IMR-90 (cell line): Measurements from ENCODE around the gene QSOX2. TPM values are rescaled to one million over a fixed set of nuclear protein-coding genes. Genes with fewer than 3 reads are reported as not detected.

Experiments
- ATAC-seq: fragments of 200-7000 bp; cut with Tn5 transposase; 2 replicates; pipeline ENCODE4 v1.9.1; 2020; ENCODE audit warnings: low read depth, mild to moderate bottlenecking, moderate library complexity
- BruUV-seq: library from RNA; stranded (reverse); fragments of 400-500 nt; replicated peaks from 2 replicates; lab custom pipeline; 2021; lab: Mats Ljungman, UMichigan
- CTCF ChIA-PET: fragments of 300-600 bp; formaldehyde crosslinking; extraction: SDS; loops from one replicate; lab custom pipeline; 2021; ENCODE audit warnings: antibody characterized with exemption; lab: Yijun Ruan, JAX
- POLR2A ChIA-PET: fragments of 300-600 bp; sonication (Branson Sonifier 250); formaldehyde crosslinking; loops from one replicate; lab custom pipeline; 2022; ENCODE audit warnings: antibody characterized with exemption; ENCODE audit not compliant: unreplicated experiment; lab: Charles Lee
- DNase-seq: peaks from one replicate; pipeline ENCODE4 v3.0.0; 2013
- H2AFZ ChIP-seq: replicated peaks from 2 replicates; pipeline ENCODE3; 2013; ENCODE audit warnings: low read length, mild to moderate bottlenecking; ENCODE audit not compliant: poor library complexity
- H2AK5ac ChIP-seq: 2 replicates; pipeline ENCODE4 v1.6.1; 2013; ENCODE audit warnings: low read depth, low read length, inconsistent platforms
- H2AK9ac ChIP-seq: replicated peaks from 2 replicates; pipeline ENCODE3; 2013; ENCODE audit warnings: mild to moderate bottlenecking, low read depth, low read length, moderate library complexity; ENCODE audit not compliant: poor library complexity
- H2BK120ac ChIP-seq: 2 replicates; pipeline ENCODE4 v1.6.1; 2013; ENCODE audit warnings: low read depth, low read length, inconsistent platforms
- H2BK15ac ChIP-seq: 3 replicates; pipeline ENCODE4 v1.6.1; 2013; ENCODE audit warnings: low read depth, low read length, inconsistent platforms
- H2BK20ac ChIP-seq: 2 replicates; pipeline ENCODE4 v1.6.1; 2013; ENCODE audit warnings: low read depth, mild to moderate bottlenecking, inconsistent platforms, low read length, moderate library complexity
- H2BK5ac ChIP-seq: 2 replicates; pipeline ENCODE4 v1.6.1; 2013; ENCODE audit warnings: mild to moderate bottlenecking, low read depth, low read length, inconsistent platforms; ENCODE audit not compliant: poor library complexity, severe bottlenecking
- H3K14ac ChIP-seq: replicated peaks from 2 replicates; pipeline ENCODE4 v1.6.1; 2013; ENCODE audit warnings: low read depth, low read length, inconsistent platforms
- H3K18ac ChIP-seq: 2 replicates; pipeline ENCODE4 v1.6.1; 2013; ENCODE audit warnings: low read depth, low read length, control low read depth
- H3K23ac ChIP-seq: 2 replicates; pipeline ENCODE4 v1.6.1; 2013; ENCODE audit warnings: low read depth, low read length, inconsistent platforms
- H3K27ac ChIP-seq: 2 replicates; pipeline ENCODE4 v1.5.1; 2013; ENCODE audit warnings: mild to moderate bottlenecking, control low read depth, low read length; ENCODE audit not compliant: insufficient read depth
- H3K27me3 ChIP-seq: 2 replicates; pipeline ENCODE4 v1.6.1; 2013; ENCODE audit warnings: low read length; ENCODE audit not compliant: control insufficient read depth, insufficient read depth
- H3K36me3 ChIP-seq: 2 replicates; pipeline ENCODE4 v1.6.1; 2013; ENCODE audit warnings: low read length, mixed read lengths; ENCODE audit not compliant: control insufficient read depth, insufficient read depth
- H3K4ac ChIP-seq: 2 replicates; pipeline ENCODE4 v1.6.1; 2013; ENCODE audit warnings: low read depth, low read length, inconsistent platforms
- H3K4me1 ChIP-seq: 2 replicates; pipeline ENCODE4 v1.6.1; 2013; ENCODE audit warnings: low read length, mixed read lengths; ENCODE audit not compliant: control insufficient read depth, insufficient read depth
- H3K4me2 ChIP-seq: 2 replicates; pipeline ENCODE4 v1.6.1; 2013; ENCODE audit warnings: low read depth, mild to moderate bottlenecking, control low read depth, low read length, moderate library complexity
- H3K4me3 ChIP-seq: 2 replicates; pipeline ENCODE4 v1.5.1; 2013; ENCODE audit warnings: low read depth, mild to moderate bottlenecking, control low read depth, low read length, moderate library complexity; ENCODE audit not compliant: insufficient read depth
- H3K56ac ChIP-seq: 2 replicates; pipeline ENCODE4 v1.6.1; 2013; ENCODE audit warnings: low read length, inconsistent platforms; ENCODE audit not compliant: insufficient read depth; ENCODE audit errors: extremely low read depth
- H3K79me1 ChIP-seq, 2 experiments: 2 replicates each; pipeline ENCODE4 v1.6.1; 2013; ENCODE audit warnings: low read length in 2 of 2, inconsistent platforms in 1 of 2, low read depth in 1 of 2
- H3K9ac ChIP-seq: 2 replicates; pipeline ENCODE4 v1.6.1; 2013; ENCODE audit warnings: low read depth, low read length, control low read depth
- H3K9me1 ChIP-seq: 2 replicates; pipeline ENCODE4 v1.6.1; 2013; ENCODE audit warnings: low read length, inconsistent platforms; ENCODE audit not compliant: insufficient read depth
- H3K9me3 ChIP-seq: 2 replicates; pipeline ENCODE4 v1.6.1; 2013; ENCODE audit warnings: low read length; ENCODE audit not compliant: control insufficient read depth, insufficient read depth
- H4K20me1 ChIP-seq: 2 replicates; pipeline ENCODE4 v1.6.1; 2013; ENCODE audit warnings: low read length, inconsistent platforms; ENCODE audit not compliant: insufficient read depth
- H4K5ac ChIP-seq: 2 replicates; pipeline ENCODE4 v1.6.1; 2013; ENCODE audit warnings: mild to moderate bottlenecking, low read depth, low read length, control low read depth
- H4K8ac ChIP-seq, 2 experiments: 2 replicates each; pipeline ENCODE4 v1.6.1; 2013; ENCODE audit warnings: low read depth in 2 of 2, low read length in 2 of 2, control low read depth in 1 of 2, inconsistent platforms in 1 of 2
- H4K91ac ChIP-seq: 2 replicates; pipeline ENCODE4 v1.6.1; 2013; ENCODE audit warnings: low read depth, low read length, inconsistent platforms; ENCODE audit not compliant: insufficient read depth
- CEBPB ChIP-seq: IDR thresholded peaks from 2 replicates; pipeline ENCODE4 v1.6.1; 2012; ENCODE audit warnings: low read depth, low read length, improper control_type of control experiment
- CHD1 ChIP-seq: IDR thresholded peaks from 2 replicates; pipeline ENCODE4 v1.6.1; 2012; ENCODE audit warnings: low read depth, low read length, improper control_type of control experiment
- FOS ChIP-seq: fragments of 150-350 bp; IDR thresholded peaks from 2 replicates; pipeline ENCODE4 v1.6.1; 2016; ENCODE audit warnings: low read depth, low read length
- MAZ ChIP-seq: IDR thresholded peaks from 2 replicates; pipeline ENCODE4 v1.6.1; 2012; ENCODE audit warnings: low read depth, mild to moderate bottlenecking, low read length, improper control_type of control experiment, moderate library complexity, borderline replicate concordance
- NFE2L2 ChIP-seq: fragments of 150-350 bp; IDR thresholded peaks from 2 replicates; pipeline ENCODE4 v1.6.1; 2016; ENCODE audit warnings: low read depth, mild to moderate bottlenecking, low read length
- POLR2A ChIP-seq: IDR thresholded peaks from 2 replicates; pipeline ENCODE4 v1.6.1; 2012; ENCODE audit warnings: mild to moderate bottlenecking, low read depth, low read length
- RAD21 ChIP-seq: IDR thresholded peaks from 2 replicates; pipeline ENCODE4 v1.6.1; 2012; ENCODE audit warnings: low read length, improper control_type of control experiment
- RCOR1 ChIP-seq: IDR thresholded peaks from 2 replicates; pipeline ENCODE4 v1.6.1; 2012; ENCODE audit warnings: mild to moderate bottlenecking, low read length, improper control_type of control experiment; ENCODE audit not compliant: insufficient replicate concordance
- RFX5 ChIP-seq: IDR thresholded peaks from 2 replicates; pipeline ENCODE4 v1.8.0; 2012; ENCODE audit warnings: low read depth, mild to moderate bottlenecking, low read length, moderate library complexity
- SMC3 ChIP-seq: fragments of 150-350 bp; IDR thresholded peaks from 2 replicates; pipeline ENCODE4 v1.6.1; 2016; ENCODE audit warnings: low read depth, mild to moderate bottlenecking, antibody characterized with exemption, low read length, moderate library complexity
- WGBS, 2 experiments: methylation state at CpG; one replicate each; pipeline versions ENCODE4 v1.1.5 to v1.1.7; 2013; ENCODE audit warnings: missing lambda C conversion rate in 2 of 2; ENCODE audit not compliant: insufficient read length in 1 of 2; ENCODE audit errors: extremely low coverage in 2 of 2; 5-methylcytosine and 5-hydroxymethylcytosine counted together
- dilution Hi-C: fragments of 300-500 bp; cut with HindIII; formaldehyde crosslinking; loops from one replicate; pipeline ENCODE4 v1.14.3; 2018; ENCODE audit warnings: low sequenced_read_pairs; ENCODE audit not compliant: unreplicated experiment
- in situ Hi-C: fragments of 300-500 bp; cut with MboI; formaldehyde crosslinking; loops from 3 replicates; pipeline ENCODE4 v1.14.3; 2019; ENCODE audit warnings: low sequenced_read_pairs, inconsistent platforms, mixed read lengths
- intact Hi-C: fragments of 100-400 bp; cut with micrococcal nuclease; formaldehyde crosslinking; loops from 2 replicates; pipeline ENCODE4 v1.10.0; 2022
- polyA plus RNA-seq, 3 experiments: library from polyadenylated mRNA; depleted of rRNA; stranded (reverse); fragments of >200 nt; gene quantifications; 2 replicates each; pipeline ENCODE4 v1.2.3, GENCODE V29; 2012; ENCODE audit warnings: low replicate concordance in 1 of 3
- total RNA-seq: library from RNA; depleted of rRNA; stranded (reverse); fragments of >200 nt; gene quantifications from 2 replicates; pipeline ENCODE4 v1.2.3, GENCODE V29; 2012
- TF ChIP-seq, protein P1 (sequence below): fragments of 150-350 bp; IDR thresholded peaks from 2 replicates; pipeline ENCODE4 v1.6.1; 2017; ENCODE audit warnings: mild to moderate bottlenecking, antibody characterized with exemption, low read length, low read depth
- TF ChIP-seq, protein P2 (sequence below): fragments of 150-350 bp; IDR thresholded peaks from 2 replicates; pipeline ENCODE4 v1.6.1; 2016; ENCODE audit warnings: low read depth, mild to moderate bottlenecking, low read length, moderate library complexity, borderline replicate concordance

Gene QSOX2
- total and polyA plus RNA-seq, 2 of the 4 experiments (the other 2 are of a cell fraction) = 5.9 to 12.9 TPM

DNA sequence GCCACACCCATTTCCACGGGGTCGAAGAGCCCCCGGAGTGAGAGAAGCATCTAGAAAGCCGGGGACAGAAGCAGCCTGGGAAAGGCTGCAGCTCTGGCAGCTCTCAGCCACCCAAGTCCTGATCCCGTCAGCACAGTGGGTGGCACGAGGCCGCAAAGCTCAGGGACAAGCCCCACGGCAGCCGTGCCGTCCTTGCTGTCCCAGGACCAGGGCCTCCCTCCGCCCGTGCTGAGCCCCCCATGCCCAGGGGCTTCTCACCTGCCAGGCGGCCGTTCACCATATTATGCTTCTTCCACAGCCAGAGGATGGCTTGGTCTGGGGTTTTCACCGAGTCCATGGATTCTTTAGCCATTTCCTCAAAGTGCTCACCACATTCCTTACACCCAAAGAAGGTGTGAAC lies 34.6 kb downstream of the QSOX2 start:
- DNase-seq (no peak), ATAC-seq (no peak)
- H3K27me3 ChIP-seq = no peaks in the 10 kb centered on the region
- H2AFZ ChIP-seq = no peak overlapping the region
- H2AK5ac ChIP-seq = no peak overlapping the region
- no peak overlapping the region for H2BK120ac ChIP-seq
- H3K23ac ChIP-seq = no peak overlapping the region
- 0 out of 2 replicates have a peak, but pooled peaks cover 3% of the 10 kb centered on the region for H3K9me3 ChIP-seq
- no peak overlapping the region for H3K18ac ChIP-seq
- H3K9me1 ChIP-seq = no peaks in the 10 kb centered on the region
- intact Hi-C loops = no loop called here
- H2BK5ac ChIP-seq = no peak overlapping the region
- H3K9ac ChIP-seq = no peak overlapping the region
- TF ChIP-seq, protein P1, sequence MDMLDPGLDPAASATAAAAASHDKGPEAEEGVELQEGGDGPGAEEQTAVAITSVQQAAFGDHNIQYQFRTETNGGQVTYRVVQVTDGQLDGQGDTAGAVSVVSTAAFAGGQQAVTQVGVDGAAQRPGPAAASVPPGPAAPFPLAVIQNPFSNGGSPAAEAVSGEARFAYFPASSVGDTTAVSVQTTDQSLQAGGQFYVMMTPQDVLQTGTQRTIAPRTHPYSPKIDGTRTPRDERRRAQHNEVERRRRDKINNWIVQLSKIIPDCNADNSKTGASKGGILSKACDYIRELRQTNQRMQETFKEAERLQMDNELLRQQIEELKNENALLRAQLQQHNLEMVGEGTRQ = no peak
- no peak for TF ChIP-seq RFX5
- TF ChIP-seq CEBPB = no peak
- TF ChIP-seq, protein P2, sequence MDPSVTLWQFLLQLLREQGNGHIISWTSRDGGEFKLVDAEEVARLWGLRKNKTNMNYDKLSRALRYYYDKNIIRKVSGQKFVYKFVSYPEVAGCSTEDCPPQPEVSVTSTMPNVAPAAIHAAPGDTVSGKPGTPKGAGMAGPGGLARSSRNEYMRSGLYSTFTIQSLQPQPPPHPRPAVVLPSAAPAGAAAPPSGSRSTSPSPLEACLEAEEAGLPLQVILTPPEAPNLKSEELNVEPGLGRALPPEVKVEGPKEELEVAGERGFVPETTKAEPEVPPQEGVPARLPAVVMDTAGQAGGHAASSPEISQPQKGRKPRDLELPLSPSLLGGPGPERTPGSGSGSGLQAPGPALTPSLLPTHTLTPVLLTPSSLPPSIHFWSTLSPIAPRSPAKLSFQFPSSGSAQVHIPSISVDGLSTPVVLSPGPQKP = no peak
- TF ChIP-seq NFE2L2 = no peak
- no peak for TF ChIP-seq SMC3
- no peak for TF ChIP-seq CHD1
- TF ChIP-seq FOS = no peak
- no peak for TF ChIP-seq MAZ
- no peak for TF ChIP-seq RCOR1
- no peak for TF ChIP-seq RAD21
- TF ChIP-seq POLR2A = no peak
- H3K4me3 ChIP-seq = no peak overlapping the region
- H3K36me3 ChIP-seq = peaks cover 13% of the 10 kb centered on the region
- peaks cover 2% of the 10 kb centered on the region; the same call in 1 of the 2 replicates for H4K20me1 ChIP-seq
- dilution Hi-C loops = no loop called here
- ChIA-PET POLR2A (no interaction called here), CTCF (no interaction called here)
- no peak overlapping the region for H4K8ac ChIP-seq
- no peak overlapping the region for H3K4ac ChIP-seq
- no peak overlapping the region for H3K27ac ChIP-seq
- H2BK15ac ChIP-seq = no peak overlapping the region
- H2AK9ac ChIP-seq = no peak overlapping the region
- in situ Hi-C loops = no loop called here
- H3K4me1 ChIP-seq = no peaks in the 10 kb centered on the region
- no TSS peak for BruUV-seq
- no peak overlapping the region for H4K91ac ChIP-seq
- WGBS, 2 experiments = 93% methylated on average over 13 of the region's 15 CpGs; no CpG with 5 or more reads in 1 of the 2 experiments
- H3K56ac ChIP-seq = no peak overlapping the region
- no peaks in the 10 kb centered on the region for H3K79me1 ChIP-seq
- H3K4me2 ChIP-seq = no peak overlapping the region
- no peak overlapping the region for H3K14ac ChIP-seq
- H2BK20ac ChIP-seq = no peak overlapping the region
- no peak overlapping the region for H4K5ac ChIP-seq
